Fibroblast of lung (primary cell): ENCODE measurements around the gene CDK2. TPM values are rescaled to one million over a fixed set of nuclear protein-coding genes. Genes with fewer than 3 reads are reported as not detected.

Experiments
- DNase-seq, 2 donors: peaks; one replicate each; pipeline versions ENCODE4 v3.0.0 to v3.0.0-alpha.2; 2010; ENCODE audit warnings: low read depth in 2 of 2
- H2AFZ ChIP-seq: 2 replicates; pipeline ENCODE4 v1.5.1; 2012; ENCODE audit warnings: low read length, control low read depth, inconsistent platforms
- H3K27ac ChIP-seq: 2 replicates; pipeline ENCODE4 v1.5.1; 2011; ENCODE audit warnings: low read length, control low read depth; ENCODE audit not compliant: insufficient read depth
- H3K27me3 ChIP-seq: 2 replicates; pipeline ENCODE4 v1.5.1; 2011; ENCODE audit warnings: mild to moderate bottlenecking, low read length; ENCODE audit not compliant: control insufficient read depth, insufficient read depth
- H3K36me3 ChIP-seq: 2 replicates; pipeline ENCODE4 v1.5.1; 2011; ENCODE audit warnings: low read length; ENCODE audit not compliant: control insufficient read depth, insufficient read depth
- H3K4me1 ChIP-seq: 2 replicates; pipeline ENCODE4 v1.5.1; 2011; ENCODE audit warnings: low read length; ENCODE audit not compliant: control insufficient read depth, insufficient read depth; ENCODE audit errors: extremely low read depth
- H3K4me2 ChIP-seq: 2 replicates; pipeline ENCODE4 v1.5.1; 2011; ENCODE audit warnings: low read length, control low read depth; ENCODE audit not compliant: insufficient read depth; ENCODE audit errors: extremely low read depth
- H3K4me3 ChIP-seq, 4 experiments: fragments of 200-600 bp in 1 of 4; sonication (generic) in 1 of 4; replicated peaks in 1 of 4; 2 replicates each; pipeline ENCODE4 v1.5.1; 2011 to 2016; ENCODE audit warnings: low read length in 4 of 4, low read depth in 3 of 4, mild to moderate bottlenecking in 3 of 4, control low read depth in 2 of 4, inconsistent platforms in 1 of 4, mixed read lengths in 1 of 4; ENCODE audit not compliant: insufficient read depth in 1 of 4; ENCODE audit errors: control extremely low read depth in 1 of 4
- H3K79me2 ChIP-seq: 2 replicates; pipeline ENCODE4 v1.5.1; 2012; ENCODE audit warnings: mild to moderate bottlenecking, low read length, inconsistent platforms; ENCODE audit not compliant: control insufficient read depth, insufficient read depth
- H3K9ac ChIP-seq: 2 replicates; pipeline ENCODE4 v1.5.1; 2011; ENCODE audit warnings: mild to moderate bottlenecking, low read length, control low read depth; ENCODE audit not compliant: insufficient read depth
- H3K9me3 ChIP-seq: 2 replicates; pipeline ENCODE4 v1.5.1; 2012; ENCODE audit warnings: low read depth, low read length; ENCODE audit not compliant: control insufficient read depth, insufficient read depth
- H4K20me1 ChIP-seq: 2 replicates; pipeline ENCODE4 v1.5.1; 2011; ENCODE audit warnings: low read length; ENCODE audit not compliant: control insufficient read depth, insufficient read depth; ENCODE audit errors: extremely low read depth
- EZH2 ChIP-seq: IDR thresholded peaks from 2 replicates; pipeline ENCODE4 v1.5.1; 2012; ENCODE audit warnings: low read length, control low read depth, mild to moderate bottlenecking; ENCODE audit errors: missing control alignments
- polyA plus RNA-seq, 2 donors: library from polyadenylated mRNA; depleted of rRNA in 1 of 2; stranded (reverse) in 1 of 2; unstranded in 1 of 2; fragments of >200 nt; gene quantifications; 2 replicates each; pipeline ENCODE4 v1.2.1, GENCODE V29; 2011 to 2012; ENCODE audit warnings: missing spikeins in 1 of 2
- total RNA-seq: library from RNA; depleted of rRNA; stranded (reverse); fragments of >200 nt; gene quantifications from 2 replicates; pipeline ENCODE4 v1.2.1, GENCODE V29; 2014
- TF ChIP-seq, protein P1 (sequence below), 2 donors: IDR thresholded peaks in 1 of 2; conservative IDR thresholded peaks in 1 of 2; 1 replicate in 1 of 2; 2 replicates in 1 of 2; pipeline ENCODE4 v1.5.1; 2011 to 2012; ENCODE audit warnings: low read length in 2 of 2, control low read depth in 1 of 2, inconsistent platforms in 1 of 2, low read depth in 1 of 2, mild to moderate bottlenecking in 1 of 2

The CDK2 gene
- total and polyA plus RNA-seq, 2 donors (not counting 1 experiment from before 2014, with no cell fraction given) = 12.7 to 32.5 TPM

DNA sequence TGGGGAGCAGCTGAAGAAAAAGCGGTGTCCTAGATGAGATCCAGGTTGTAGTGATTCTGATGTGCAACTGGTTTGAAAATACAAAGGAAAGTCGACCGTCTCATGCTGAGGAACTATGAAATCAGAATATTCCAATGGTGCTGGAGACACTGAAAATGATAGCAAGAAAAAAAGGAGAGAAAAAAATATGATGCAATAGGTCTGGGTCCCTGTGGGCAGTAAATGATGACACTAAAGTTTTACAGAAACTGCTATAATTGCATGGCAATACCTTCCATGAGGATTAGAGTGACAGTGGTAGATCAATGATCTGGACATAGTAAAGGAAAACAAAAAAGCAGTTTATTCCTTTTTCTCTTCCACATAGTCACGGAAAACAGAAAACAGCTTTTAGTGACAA lies 41.3 kb upstream of the CDK2 start:
- no peak for TF ChIP-seq EZH2
- TF ChIP-seq, protein P1, sequence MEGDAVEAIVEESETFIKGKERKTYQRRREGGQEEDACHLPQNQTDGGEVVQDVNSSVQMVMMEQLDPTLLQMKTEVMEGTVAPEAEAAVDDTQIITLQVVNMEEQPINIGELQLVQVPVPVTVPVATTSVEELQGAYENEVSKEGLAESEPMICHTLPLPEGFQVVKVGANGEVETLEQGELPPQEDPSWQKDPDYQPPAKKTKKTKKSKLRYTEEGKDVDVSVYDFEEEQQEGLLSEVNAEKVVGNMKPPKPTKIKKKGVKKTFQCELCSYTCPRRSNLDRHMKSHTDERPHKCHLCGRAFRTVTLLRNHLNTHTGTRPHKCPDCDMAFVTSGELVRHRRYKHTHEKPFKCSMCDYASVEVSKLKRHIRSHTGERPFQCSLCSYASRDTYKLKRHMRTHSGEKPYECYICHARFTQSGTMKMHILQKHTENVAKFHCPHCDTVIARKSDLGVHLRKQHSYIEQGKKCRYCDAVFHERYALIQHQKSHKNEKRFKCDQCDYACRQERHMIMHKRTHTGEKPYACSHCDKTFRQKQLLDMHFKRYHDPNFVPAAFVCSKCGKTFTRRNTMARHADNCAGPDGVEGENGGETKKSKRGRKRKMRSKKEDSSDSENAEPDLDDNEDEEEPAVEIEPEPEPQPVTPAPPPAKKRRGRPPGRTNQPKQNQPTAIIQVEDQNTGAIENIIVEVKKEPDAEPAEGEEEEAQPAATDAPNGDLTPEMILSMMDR (conservative IDR thresholded peaks at IDR 0.05 in 1 of 2, IDR thresholded peaks at IDR 0.05 in 1 of 2; ENCODE audit: low read depth in 1 of 2, low read length in 2 of 2) = no peak
- no peaks in the 10 kb centered on the region for H3K27me3 ChIP-seq
- no peaks in the 10 kb centered on the region for H3K9me3 ChIP-seq
- no peak overlapping the region for H2AFZ ChIP-seq
- H3K4me2 ChIP-seq = no peak overlapping the region
- peaks cover 3% of the 10 kb centered on the region for H3K4me1 ChIP-seq
- no peaks in the 10 kb centered on the region for H3K36me3 ChIP-seq
- DNase-seq = no peak
- H3K79me2 ChIP-seq = peaks cover 48% of the 10 kb centered on the region
- H4K20me1 ChIP-seq = no peaks in the 10 kb centered on the region
- H3K4me3 ChIP-seq = peak overlapping the region in 1 of 4 experiments; percentile 99
- no peak overlapping the region for H3K9ac ChIP-seq
- no peak overlapping the region for H3K27ac ChIP-seq

DNA sequence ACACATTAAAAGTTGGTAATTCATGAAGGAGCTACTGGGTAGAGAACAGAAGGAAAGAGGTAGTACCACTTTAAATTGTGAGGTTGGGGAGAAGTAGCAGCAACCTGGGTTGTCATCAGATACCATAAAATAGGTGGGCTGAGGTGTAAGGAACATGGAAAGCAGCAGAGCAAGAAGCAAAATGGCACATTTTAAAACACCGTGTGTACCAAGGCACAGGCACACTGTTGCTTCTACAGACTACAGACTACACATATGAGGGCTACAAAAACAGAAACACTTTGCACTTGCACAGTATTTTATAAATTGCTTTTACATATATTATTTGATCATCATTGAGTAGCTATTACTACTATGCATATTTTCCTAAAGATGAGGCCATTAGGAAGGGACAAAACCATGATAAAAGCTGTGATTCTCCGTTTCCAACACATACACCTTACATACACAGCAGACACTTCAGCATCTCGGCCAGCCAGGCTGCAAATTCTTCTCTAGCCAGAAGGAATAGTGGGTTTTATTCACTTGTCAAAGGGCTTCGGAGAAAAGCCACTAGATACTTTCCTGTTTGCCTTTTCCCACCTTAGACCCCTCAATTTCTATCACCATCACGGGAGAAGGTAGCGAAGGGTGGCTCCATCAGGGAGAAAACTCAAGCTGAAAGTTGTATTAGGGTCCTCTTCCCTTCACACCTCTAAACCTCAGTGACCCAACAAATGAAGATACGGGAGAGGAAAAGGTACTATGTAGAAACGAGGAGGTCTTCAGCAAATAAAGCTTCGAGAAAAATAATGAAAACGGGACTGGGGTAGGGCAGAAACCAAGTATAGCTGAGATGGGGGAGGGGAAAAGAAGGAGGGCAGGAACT lies 40.5 kb upstream of the CDK2 start:
- Histone ChIP-seq H4K20me1 (no peaks in the 10 kb centered on the region), H2AFZ (no peak overlapping the region), H3K27ac (peak overlapping the region; percentile 94), H3K79me2 (peaks cover 45% of the 10 kb centered on the region), H3K27me3 (no peaks in the 10 kb centered on the region), H3K9ac (peak overlapping the region; percentile 90), H3K4me1 (peaks cover 7% of the 10 kb centered on the region), H3K36me3 (no peaks in the 10 kb centered on the region), H3K4me3 (peak overlapping the region; percentile 84 to 100 (median 98)), H3K4me2 (peak overlapping the region; percentile 64), H3K9me3 (no peaks in the 10 kb centered on the region)
- no peak for DNase-seq
- TF ChIP-seq, protein P1 (conservative IDR thresholded peaks at IDR 0.05 in 1 of 2, IDR thresholded peaks at IDR 0.05 in 1 of 2; ENCODE audit: low read depth in 1 of 2, low read length in 2 of 2) = no peak
- TF ChIP-seq EZH2 = no peak

DNA sequence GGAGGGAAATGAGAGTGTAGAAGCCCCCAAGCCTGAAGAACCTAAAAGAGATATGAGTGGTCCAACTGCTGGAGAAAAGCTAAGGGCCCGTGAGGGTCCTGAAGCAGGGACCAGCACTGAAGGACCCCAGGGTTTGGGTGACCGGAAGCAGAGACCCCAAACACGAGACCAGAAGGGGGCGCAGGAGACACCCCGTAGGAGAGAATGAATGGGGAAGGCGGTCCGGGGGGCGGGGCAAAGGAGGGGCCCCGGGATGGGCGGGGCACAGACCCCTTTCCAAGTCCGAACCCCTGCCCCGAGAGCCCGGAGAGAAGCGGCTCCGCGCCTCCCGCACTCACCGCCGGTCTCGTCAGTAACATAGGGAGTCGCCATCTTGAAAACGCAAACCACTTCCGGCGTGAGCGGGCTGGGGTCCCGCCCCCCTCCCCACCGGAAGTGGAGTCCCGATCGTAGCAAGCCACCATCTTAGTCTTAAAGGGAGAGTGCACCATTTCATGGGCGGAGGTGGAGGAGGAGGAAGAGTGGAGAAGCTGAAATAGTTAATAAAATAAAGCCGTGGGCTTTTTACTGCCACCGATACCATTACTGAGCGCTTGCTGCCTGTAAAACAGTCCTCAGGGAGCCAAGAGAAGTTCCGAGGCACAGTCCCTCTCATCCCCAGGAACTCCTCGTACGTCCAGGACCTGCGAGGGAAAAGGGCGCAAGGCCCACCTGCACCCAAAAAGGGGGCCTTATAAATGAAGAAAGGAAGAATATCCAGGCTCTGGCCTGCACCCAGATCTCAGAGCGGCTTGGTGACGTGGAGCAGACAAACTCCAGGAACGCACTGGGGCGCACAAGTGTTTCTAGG lies 39.7 kb upstream of the CDK2 start:
- Histone ChIP-seq H3K9ac (peak overlapping the region; percentile 90), H2AFZ (peak overlapping the region; percentile 86), H3K4me3 (peak overlapping the region; percentile 84 to 100 (median 98)), H3K9me3 (no peaks in the 10 kb centered on the region), H3K4me2 (peak overlapping the region; percentile 81), H3K79me2 (peaks cover 41% of the 10 kb centered on the region), H3K27ac (peak overlapping the region; percentile 94), H3K36me3 (no peaks in the 10 kb centered on the region), H3K4me1 (peaks cover 12% of the 10 kb centered on the region), H3K27me3 (no peaks in the 10 kb centered on the region), H4K20me1 (no peaks in the 10 kb centered on the region)
- peak; percentile 92 to 94 for DNase-seq
- TF ChIP-seq, protein P1 (conservative IDR thresholded peaks at IDR 0.05 in 1 of 2, IDR thresholded peaks at IDR 0.05 in 1 of 2; ENCODE audit: low read depth in 1 of 2, low read length in 2 of 2) = peak; percentile 68 to 79
- no peak for TF ChIP-seq EZH2
